Adrenal gland (tissue), 12 donors: ENCODE measurements around the gene C16orf82. TPM values are rescaled to one million over a fixed set of nuclear protein-coding genes. Genes with fewer than 3 reads are reported as not detected.

ENCODE experiments used
- DNase-seq, 7 donors: peaks; one replicate each; pipeline ENCODE4 v3.0.0-alpha.2; 2019 to 2020
- H3K27ac ChIP-seq, 5 donors: fragments of 200-600 bp; sonication (generic) in 4 of 5; 1 replicate in 3 of 5; 2 replicates in 2 of 5; pipeline versions ENCODE4 v1.5.1 to v1.8.0; 2016 to 2020; ENCODE audit warnings: mild to moderate bottlenecking in 1 of 5
- H3K27me3 ChIP-seq: fragments of 200-600 bp; 2 replicates; pipeline ENCODE4 v1.8.0; 2021
- H3K36me3 ChIP-seq, 2 donors: fragments of 200-600 bp; replicated peaks in 1 of 2; 1 replicate in 1 of 2; 2 replicates in 1 of 2; pipeline versions ENCODE4 v1.5.1 to v1.8.0; 2018 to 2022
- H3K4me1 ChIP-seq, 2 donors: fragments of 200-600 bp; replicated peaks in 1 of 2; 1 replicate in 1 of 2; 2 replicates in 1 of 2; pipeline versions ENCODE4 v1.5.1 to v1.8.0; 2018 to 2021
- H3K4me3 ChIP-seq, 4 donors: fragments of 200-600 bp; sonication (generic) in 3 of 4; one replicate each; pipeline ENCODE4 v1.5.1; 2016 to 2018
- H3K9me3 ChIP-seq, 3 donors: fragments of 200-600 bp; sonication (generic) in 1 of 3; replicated peaks in 1 of 3; 1 replicate in 2 of 3; 2 replicates in 1 of 3; pipeline versions ENCODE4 v1.5.1 to v1.8.0; 2016 to 2021
- CTCF ChIP-seq, 6 experiments: fragments of 450-650 bp in 4 of 6; fragments of 200-600 bp in 2 of 6; sonication (generic) in 1 of 6; IDR thresholded peaks; 1 replicate in 5 of 6; 2 replicates in 1 of 6; pipeline versions ENCODE4 v1.5.1 to v1.8.0; 2016 to 2021; ENCODE audit warnings: antibody characterized with exemption in 6 of 6, mild to moderate bottlenecking in 2 of 6, moderate library complexity in 1 of 6
- POLR2A ChIP-seq, 2 donors: fragments of 450-650 bp; IDR thresholded peaks; one replicate each; pipeline ENCODE4 v1.6.1; 2017; ENCODE audit warnings: antibody characterized with exemption in 2 of 2, mild to moderate bottlenecking in 2 of 2, moderate library complexity in 1 of 2
- WGBS, 4 donors: extraction: QIAGEN DNeasy Blood & Tissue Kit in 2 of 4; methylation state at CpG; one replicate each; pipeline versions ENCODE4 v1.1.5 to v1.1.7; 2013 to 2017; 5-methylcytosine and 5-hydroxymethylcytosine counted together
- intact Hi-C, 2 donors: fragments of 100-400 bp; cut with DNase I; formaldehyde crosslinking; loops; one replicate each; pipeline versions ENCODE4 v1.14.1 to v1.15.0; 2022 to 2023
- polyA plus RNA-seq, 3 donors: library from polyadenylated mRNA; stranded (reverse); fragments of 200-250 nt in 2 of 3; fragments of 350-450 nt in 1 of 3; fragmentation: Illumina TruSeq in 1 of 3; extraction: RNeasy Lipid Tissue Mini Kit (QIAGEN cat#74804) in 1 of 3; gene quantifications; one replicate each; pipeline ENCODE4 v1.2.3, GENCODE V29; 2013 to 2014
- total RNA-seq, 9 donors: library from RNA; depleted of rRNA in 4 of 9; stranded (reverse); fragments of >200 nt in 4 of 9; fragments of 120-200 nt in 1 of 9; fragmentation: NEBNext Ultra II Directional in 1 of 9; extraction: Animal tissue kit (Norgen Biotek cat#: 25700) in 1 of 9; gene quantifications; one replicate each; pipeline versions ENCODE4 v1.1.0 to v1.2.4, GENCODE V29; 2013 to 2023
- donor health status: healthy with polysubstance abuse.
- donor health status: Bipolar disorder and iron deficiency.
- donor health status: DM: yes; HTN: yes; CAD: no.
- donor health status: DM: no; HTN: no; CAD: no.
- donor health status: DM: no; HTN: no; CAD: no.
- donor health status: DM: yes; HTN: yes; CAD: no.

C16orf82 gene
- total and polyA plus RNA-seq, 12 donors = not detected

GRCh38 chr16:27113341-27113841, 46.7 kb downstream of the C16orf82 start:
- peaks cover 3% of the 10 kb centered on the region for H3K27me3 ChIP-seq
- H3K36me3 ChIP-seq = no peaks in the 10 kb centered on the region
- no peak overlapping the region for H3K4me3 ChIP-seq
- H3K9me3 ChIP-seq = no peaks in the 10 kb centered on the region
- peak in 1 of 7 donors; percentile 34 for DNase-seq
- H3K27ac ChIP-seq = no peak overlapping the region
- 29 to 48% (median 45%) methylated on average over 8 of the region's 8 CpGs for WGBS, 4 donors
- no peak for TF ChIP-seq CTCF (IDR thresholded peaks at IDR 0.05)
- TF ChIP-seq POLR2A (IDR thresholded peaks at IDR 0.05) = no peak
- intact Hi-C loops = loop anchor here in 1 of 2 donors (5.0 kb wide), 1 partner anchor 151 kb away; no protein-coding TSS in a partner anchor
- H3K4me1 ChIP-seq = no peaks in the 10 kb centered on the region

GRCh38 chr16:27114006-27114405, 47.3 kb downstream of the C16orf82 start:
- WGBS, 4 donors = 64 to 87% (median 66%) methylated on average over 2 of the region's 2 CpGs
- Histone ChIP-seq H3K36me3 (no peaks in the 10 kb centered on the region), H3K4me3 (no peak overlapping the region), H3K27me3 (peaks cover 3% of the 10 kb centered on the region), H3K9me3 (no peaks in the 10 kb centered on the region), H3K4me1 (no peaks in the 10 kb centered on the region), H3K27ac (no peak overlapping the region)
- intact Hi-C loops = loop anchor here in 1 of 2 donors (5.0 kb wide), 1 partner anchor 152 kb away; no protein-coding TSS in a partner anchor
- TF ChIP-seq POLR2A (IDR thresholded peaks at IDR 0.05) (no peak), CTCF (IDR thresholded peaks at IDR 0.05) (no peak)
- DNase-seq = peak in 1 of 7 donors; percentile 25

GRCh38 chr16:27118526-27118925, 51.8 kb downstream of the C16orf82 start:
- Histone ChIP-seq H3K27ac (no peak overlapping the region), H3K9me3 (peaks cover 0 to 7% (median 5%) of the 10 kb centered on the region in 3 donors), H3K27me3 (no peaks in the 10 kb centered on the region), H3K4me1 (no peaks in the 10 kb centered on the region), H3K4me3 (no peak overlapping the region), H3K36me3 (no peaks in the 10 kb centered on the region)
- WGBS, 4 donors = 59 to 61% (median 61%) methylated on average over 5 of the region's 5 CpGs
- no peak for DNase-seq
- intact Hi-C loops = no loop called here
- TF ChIP-seq POLR2A (IDR thresholded peaks at IDR 0.05) (no peak), CTCF (IDR thresholded peaks at IDR 0.05) (no peak)

Other genes with a start within 250 kb of the C16orf82 start
- 10 to 100 TPM in 3 of 9 donors, 1 to 10 TPM in 6; 3.4 to 10.9 (median 7.0) TPM for gene KDM8, start 136.6 kb downstream of the C16orf82 start, total RNA-seq
- 10 to 100 TPM in 2 of 3 donors, 1 to 10 TPM in 1; 3.7 to 14.6 (median 11.5) TPM for gene KDM8, start 136.6 kb downstream of the C16orf82 start, polyA plus RNA-seq
- 100 to 1,000 TPM in 1 of 9 donors, 10 to 100 TPM in 8; 69.2 to 182 (median 90.0) TPM for gene NSMCE1, start 201.8 kb downstream of the C16orf82 start, total RNA-seq
- gene NSMCE1, start 201.8 kb downstream of the C16orf82 start, polyA plus RNA-seq = 10 to 100 TPM; 54.3 to 93.9 (median 79.4) TPM
- 100 to 1,000 TPM in 3 of 9 donors, 10 to 100 TPM in 5, 1 to 10 TPM in 1; 3.1 to 142 (median 60.5) TPM for gene IL4R, start 247.0 kb downstream of the C16orf82 start, total RNA-seq
- gene IL4R, start 247.0 kb downstream of the C16orf82 start, polyA plus RNA-seq = 10 to 100 TPM; 25.6 to 46.7 (median 46.6) TPM